HepG2 (cell line): ENCODE results near the gene BMERB1. TPM values are rescaled to one million over a fixed set of nuclear protein-coding genes. Genes with fewer than 3 reads are reported as not detected.

Source experiments
- ELF3 ChIP-seq: IDR thresholded peaks from 2 replicates; pipeline ENCODE4 v1.6.1; 2016; ENCODE audit warnings: missing genetic modification reagents, missing compliant biosample characterization
- GPN1 ChIP-seq: sonication (generic); formaldehyde crosslinking; IDR thresholded peaks from 2 replicates; pipeline ENCODE4 v1.5.1; 2020; ENCODE audit warnings: missing genetic modification reagents, borderline replicate concordance
- KDM5B ChIP-seq: sonication (generic); formaldehyde crosslinking; IDR thresholded peaks from 2 replicates; pipeline ENCODE4 v1.4.0; 2020; ENCODE audit warnings: missing genetic modification reagents, mild to moderate bottlenecking, borderline replicate concordance
- NONO ChIP-seq, 2 experiments: fragments of 450-650 bp in 1 of 2; sonication (generic) in 1 of 2; formaldehyde crosslinking in 1 of 2; IDR thresholded peaks in 1 of 2; conservative IDR thresholded peaks in 1 of 2; 2 replicates each; pipeline versions ENCODE4 v1.6.1 to v1.8.0; 2017 to 2022; ENCODE audit warnings: mild to moderate bottlenecking in 1 of 2, missing genetic modification reagents in 1 of 2, moderate library complexity in 1 of 2
- RARG ChIP-seq: sonication (generic); formaldehyde crosslinking; IDR thresholded peaks from 2 replicates; pipeline ENCODE4 v1.4.0; 2020; ENCODE audit warnings: low read depth, mild to moderate bottlenecking, missing genetic modification reagents
- SNAPC4 ChIP-seq: sonication (generic); formaldehyde crosslinking; IDR thresholded peaks from 2 replicates; pipeline ENCODE4 v1.4.0; 2020; ENCODE audit warnings: mild to moderate bottlenecking, missing genetic modification reagents
- ZBTB38 ChIP-seq: sonication (generic); formaldehyde crosslinking; IDR thresholded peaks from 2 replicates; pipeline ENCODE4 v1.5.1; 2020; ENCODE audit warnings: mild to moderate bottlenecking, missing genetic modification reagents
- ZHX2 ChIP-seq, 2 experiments: sonication (generic) in 1 of 2; formaldehyde crosslinking in 1 of 2; IDR thresholded peaks; 2 replicates each; pipeline versions ENCODE4 v1.6.1 to v1.9.0; 2014 to 2022; ENCODE audit warnings: antibody characterized with exemption in 1 of 2, borderline replicate concordance in 1 of 2, inconsistent platforms in 1 of 2, low read depth in 1 of 2, missing genetic modification reagents in 1 of 2
- ZNF143 ChIP-seq: sonication (generic); formaldehyde crosslinking; IDR thresholded peaks from 2 replicates; pipeline ENCODE4 v1.4.0; 2020; ENCODE audit warnings: missing genetic modification reagents
- ZNF317 ChIP-seq: sonication (generic); formaldehyde crosslinking; IDR thresholded peaks from 2 replicates; pipeline ENCODE4 v1.5.0; 2020; ENCODE audit warnings: mild to moderate bottlenecking, missing genetic modification reagents
- ZNF510 ChIP-seq: sonication (generic); formaldehyde crosslinking; IDR thresholded peaks from 2 replicates; pipeline ENCODE4 v1.4.0; 2020; ENCODE audit warnings: low read depth, mild to moderate bottlenecking, missing genetic modification reagents
- ZNF547 ChIP-seq: sonication (generic); formaldehyde crosslinking; IDR thresholded peaks from 2 replicates; pipeline ENCODE4 v1.5.1; 2020; ENCODE audit warnings: mild to moderate bottlenecking, missing genetic modification reagents
- ZNF644 ChIP-seq: IDR thresholded peaks from 2 replicates; pipeline ENCODE4 v1.6.1; 2016; ENCODE audit warnings: low read depth
- polyA plus RNA-seq, 8 experiments: library from polyadenylated mRNA; depleted of rRNA in 3 of 8; stranded (reverse) in 7 of 8; unstranded in 1 of 8; fragments of >200 nt; fragmentation: Illumina TruSeq in 4 of 8; extraction: Trizol in 4 of 8; gene quantifications; 2 replicates each; pipeline versions ENCODE4 v1.2.1 to v1.2.3, GENCODE V29; 2011 to 2016; ENCODE audit warnings: low read depth in 4 of 8, missing spikeins in 1 of 8, mixed read lengths in 1 of 8; ENCODE audit not compliant: insufficient read depth in 1 of 8
- total RNA-seq, 5 experiments: library from RNA; depleted of rRNA; stranded (reverse); fragments of >200 nt; fragmentation: Illumina TruSeq; extraction: Trizol; gene quantifications; 2 replicates each; pipeline ENCODE4 v1.2.3, GENCODE V29; 2016; ENCODE audit warnings: low read depth in 1 of 5
- TF ChIP-seq, protein P1 (sequence below): IDR thresholded peaks from 2 replicates; pipeline ENCODE4 v1.6.1; 2016; ENCODE audit warnings: missing genetic modification reagents, missing compliant biosample characterization

BMERB1 gene
- total and polyA plus RNA-seq, 2 of the 13 experiments (the other 11 are each of a cell fraction or from before 2014, with no cell fraction given): 1.4 TPM

DNA sequence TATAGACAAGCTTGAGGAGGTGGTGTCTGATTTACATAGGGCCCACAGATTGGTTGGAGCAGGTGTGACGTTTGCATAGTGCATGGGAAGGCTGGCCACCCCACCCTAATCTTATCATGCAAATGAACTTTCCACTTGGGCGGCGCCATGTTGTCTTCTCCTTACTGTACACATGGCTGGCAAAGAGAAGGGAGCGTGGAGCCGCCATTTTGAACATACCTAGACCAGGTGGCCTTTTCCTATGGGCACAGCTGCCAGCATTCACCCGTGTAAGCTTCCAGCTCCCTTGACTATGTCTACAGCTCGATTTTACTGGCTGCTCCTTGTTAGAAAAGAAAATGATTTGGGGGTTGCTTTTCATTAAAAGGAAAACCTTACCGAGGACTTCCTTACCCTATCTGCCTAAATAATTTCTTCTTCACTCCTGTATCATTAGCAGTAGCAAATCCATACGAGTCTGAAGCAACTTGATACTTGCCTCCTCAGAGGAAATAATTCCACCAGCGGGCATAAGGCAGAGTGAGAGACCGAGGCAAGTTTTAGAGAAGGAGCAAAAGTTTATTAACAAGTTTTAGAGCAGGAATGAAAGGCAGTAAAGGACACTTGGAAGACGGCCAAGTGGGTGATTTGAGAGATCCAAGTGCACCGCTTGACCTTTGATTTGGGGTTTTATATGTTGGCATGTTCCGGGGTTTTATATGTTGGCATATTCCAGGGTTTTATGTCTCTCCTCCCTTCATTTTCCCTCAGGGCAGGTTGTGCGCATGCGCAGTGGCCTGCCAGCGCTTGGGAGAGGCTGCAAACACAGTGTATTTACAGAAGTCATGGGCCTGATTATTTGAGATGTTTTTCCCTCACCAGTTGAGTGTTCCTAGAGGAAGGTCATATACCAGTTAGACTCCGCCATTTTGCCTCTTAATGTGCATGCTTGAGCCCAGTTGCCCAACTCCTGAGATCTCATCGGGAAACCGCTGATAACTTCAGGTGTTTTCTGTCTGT, 142.9 kb downstream of the BMERB1 start (continued):
- no peak for TF ChIP-seq NONO (IDR thresholded peaks at IDR 0.05)
- TF ChIP-seq NONO (CRISPR knock-in tag; conservative IDR thresholded peaks at IDR 0.05): no peak
- TF ChIP-seq ZNF547 (CRISPR knock-in tag): no peak
- 0 out of 2 replicates have a peak, but pooled peaks have one; percentile 25 for TF ChIP-seq KDM5B (CRISPR knock-in tag)
- TF ChIP-seq ZBTB38 (CRISPR knock-in tag): peak; percentile 40; the same call in 1 of the 2 replicates
- no peak for TF ChIP-seq ZNF143
- TF ChIP-seq ZNF317 (CRISPR knock-in tag): 0 out of 2 replicates have a peak, but pooled peaks have one; percentile 16
- no peak for TF ChIP-seq ZNF510 (CRISPR knock-in tag)
- peak; percentile 75; the same call in 1 of the 2 replicates for TF ChIP-seq ZNF644
- 0 out of 2 replicates have a peak, but pooled peaks have one; percentile 11 for TF ChIP-seq ELF3
- TF ChIP-seq, protein P1, sequence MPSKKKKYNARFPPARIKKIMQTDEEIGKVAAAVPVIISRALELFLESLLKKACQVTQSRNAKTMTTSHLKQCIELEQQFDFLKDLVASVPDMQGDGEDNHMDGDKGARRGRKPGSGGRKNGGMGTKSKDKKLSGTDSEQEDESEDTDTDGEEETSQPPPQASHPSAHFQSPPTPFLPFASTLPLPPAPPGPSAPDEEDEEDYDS (CRISPR knock-in tag): 0 out of 2 replicates have a peak, but pooled peaks have one; percentile 6
- TF ChIP-seq GPN1 (CRISPR knock-in tag): no peak
- TF ChIP-seq RARG (CRISPR knock-in tag): no peak
- TF ChIP-seq SNAPC4 (CRISPR knock-in tag): no peak
- TF ChIP-seq ZHX2 (IDR thresholded peaks at IDR 0.05; ENCODE audit: low read depth): peak; percentile 41; the same call in 1 of the 2 replicates
- no peak for TF ChIP-seq ZHX2 (CRISPR knock-in tag; IDR thresholded peaks at IDR 0.05; ENCODE audit: borderline replicate concordance)
